CMK (cell line): Measurements from ENCODE around the gene ATP8A1.
"Not testable (repeated sequence)": the region's sequence is repeated elsewhere in the genome, so short reads cannot be mapped to it uniquely, and the experiment has no call there.

Experiments used
- DNase-seq: peaks from one replicate; pipeline ENCODE4 v3.0.0-alpha.2; 2010; ENCODE audit warnings: low read depth

ATP8A1 gene

GRCh38 chr4:42501624-42502401, 155.1 kb downstream of the ATP8A1 start:
- DNase-seq: no peak

GRCh38 chr4:42498040-42498439, 158.9 kb downstream of the ATP8A1 start:
- no peak for DNase-seq

- no peak for DNase-seq
These were observed 159.6 kb downstream of the ATP8A1 start for GRCh38 chr4:42497142-42497910.

- DNase-seq: no peak
These were observed 163.9 kb downstream of the ATP8A1 start for GRCh38 chr4:42492962-42493361.

- no peak for DNase-seq
These were observed 166.9 kb downstream of the ATP8A1 start for GRCh38 chr4:42490015-42490414.

GRCh38 chr4:42489095-42489494, 167.8 kb downstream of the ATP8A1 start:
- DNase-seq: no peak

GRCh38 chr4:42488554-42488953, 168.4 kb downstream of the ATP8A1 start:
- no peak for DNase-seq

GRCh38 chr4:42488114-42488513, 168.8 kb downstream of the ATP8A1 start:
- DNase-seq: no peak

- no peak for DNase-seq
These were observed 169.7 kb downstream of the ATP8A1 start for GRCh38 chr4:42487230-42487629.

GRCh38 chr4:42486156-42486555, 170.7 kb downstream of the ATP8A1 start:
- not testable (repeated sequence) for DNase-seq

GRCh38 chr4:42484630-42485029, 172.3 kb downstream of the ATP8A1 start:
- DNase-seq: no peak

- no peak for DNase-seq
These were observed 173.2 kb downstream of the ATP8A1 start for GRCh38 chr4:42483426-42484379.

GRCh38 chr4:42482516-42483327, 174.2 kb downstream of the ATP8A1 start:
- DNase-seq: no peak

- no peak for DNase-seq
These were observed 176.2 kb downstream of the ATP8A1 start for GRCh38 chr4:42480717-42481116.

GRCh38 chr4:42480281-42480680, 176.6 kb downstream of the ATP8A1 start:
- DNase-seq: no peak

GRCh38 chr4:42478946-42479345, 178.0 kb downstream of the ATP8A1 start:
- DNase-seq: no peak

GRCh38 chr4:42478509-42478908, 178.4 kb downstream of the ATP8A1 start:
- no peak for DNase-seq

- DNase-seq: no peak
These were observed 182.5 kb downstream of the ATP8A1 start for GRCh38 chr4:42474406-42474805.

GRCh38 chr4:42473071-42473684, 183.7 kb downstream of the ATP8A1 start:
- DNase-seq: no peak

GRCh38 chr4:42471896-42472295, 185.0 kb downstream of the ATP8A1 start:
- DNase-seq: no peak

- DNase-seq: no peak
These were observed 186.9 kb downstream of the ATP8A1 start for GRCh38 chr4:42470023-42470422.
